ENCODE results near the gene ASIC2. TPM values are rescaled to one million over a fixed set of nuclear protein-coding genes. Genes with fewer than 3 reads are reported as not detected.

Gene ASIC2
- total RNA-seq, 2 experiments from 2014 or later: not detected

DNA sequence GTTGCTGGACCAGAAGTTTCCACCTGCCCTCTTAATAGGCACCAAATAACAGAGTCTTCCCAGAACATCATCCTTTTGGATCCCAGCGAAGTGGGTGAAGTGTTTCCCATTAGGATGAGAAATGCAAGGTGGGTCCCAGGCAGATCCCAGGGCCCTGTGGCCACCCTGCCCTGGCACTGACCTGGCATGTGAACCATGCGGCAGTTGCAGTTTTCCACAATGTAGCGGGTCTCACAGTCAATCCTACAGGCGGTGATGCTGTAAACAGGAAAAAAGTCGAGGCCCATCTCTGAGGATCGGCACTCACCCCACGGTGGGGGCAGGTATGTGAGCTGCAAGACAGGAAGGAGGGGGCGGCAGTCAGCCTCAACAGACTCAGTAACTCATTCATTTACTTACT is 265.0 kb downstream of the ASIC2 start:
- Mint-ChIP-seq H3K27ac (no peak overlapping the region), H3K9me3 (ENCODE audit: insufficient read depth) (no peaks in the 10 kb centered on the region), H3K36me3 (ENCODE audit: low read depth) (no peaks in the 10 kb centered on the region), H3K27me3 (ENCODE audit: low read depth) (peaks cover 18% of the 10 kb centered on the region), H3K4me1 (ENCODE audit: low read depth) (no peaks in the 10 kb centered on the region), H3K4me3 (no peak overlapping the region)
- CTCF ChIA-PET: interaction anchor here (3.0 kb wide), 1 partner anchor 30 kb away, joined by 8 read pairs; no protein-coding TSS in a partner anchor
- POLR2A ChIA-PET: no interaction called here
- DNase-seq: no peak
- no peak for ATAC-seq

DNA sequence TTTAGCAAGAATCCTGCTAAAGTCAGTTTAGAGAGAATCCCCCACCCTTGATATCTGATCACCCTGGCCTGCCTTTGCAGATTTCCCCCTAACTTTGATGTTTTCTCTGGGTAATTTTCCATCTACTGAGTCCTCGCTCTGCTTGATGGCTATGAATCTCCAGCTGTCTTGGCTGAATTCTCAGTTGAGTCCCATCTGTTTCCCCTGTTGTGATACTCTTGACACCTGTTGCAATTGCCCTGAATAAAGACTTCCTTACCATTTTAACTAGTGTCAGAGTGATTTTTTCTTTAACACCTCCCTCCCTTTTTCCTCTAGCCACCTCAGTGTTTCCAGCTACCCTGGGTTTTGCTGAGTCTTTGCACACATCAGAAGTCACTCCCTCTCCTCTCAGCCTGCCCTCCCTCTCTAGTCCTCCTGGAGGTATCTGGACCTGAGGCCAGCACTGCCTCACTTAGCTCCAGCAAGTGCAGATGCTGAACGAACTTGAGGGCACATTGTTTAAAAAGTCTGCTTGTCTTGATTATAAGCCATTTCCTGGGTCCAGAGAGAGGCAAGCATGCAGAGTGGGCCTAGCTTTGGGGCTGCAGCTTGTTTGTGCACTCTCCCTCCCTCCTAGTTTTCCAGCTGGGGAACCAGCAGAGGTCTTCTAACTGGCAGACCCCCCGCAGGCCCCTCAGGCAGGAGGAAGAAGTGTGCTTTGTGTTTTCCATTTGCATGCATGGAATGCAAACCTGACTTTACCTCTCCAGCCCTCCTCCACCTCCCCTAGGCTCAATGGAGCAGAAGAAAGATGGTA is 268.2 kb downstream of the ASIC2 start:
- ATAC-seq (no peak), DNase-seq (no peak)
- no peaks in the 10 kb centered on the region for H3K9me3 Mint-ChIP-seq (ENCODE audit: insufficient read depth)
- no peaks in the 10 kb centered on the region for H3K36me3 Mint-ChIP-seq (ENCODE audit: low read depth)
- no peak overlapping the region for H3K27ac Mint-ChIP-seq
- POLR2A ChIA-PET: no interaction called here
- peaks cover 3% of the 10 kb centered on the region for H3K27me3 Mint-ChIP-seq (ENCODE audit: low read depth)
- H3K4me3 Mint-ChIP-seq: no peak overlapping the region
- H3K4me1 Mint-ChIP-seq (ENCODE audit: low read depth): no peaks in the 10 kb centered on the region
- CTCF ChIA-PET: no interaction called here

DNA sequence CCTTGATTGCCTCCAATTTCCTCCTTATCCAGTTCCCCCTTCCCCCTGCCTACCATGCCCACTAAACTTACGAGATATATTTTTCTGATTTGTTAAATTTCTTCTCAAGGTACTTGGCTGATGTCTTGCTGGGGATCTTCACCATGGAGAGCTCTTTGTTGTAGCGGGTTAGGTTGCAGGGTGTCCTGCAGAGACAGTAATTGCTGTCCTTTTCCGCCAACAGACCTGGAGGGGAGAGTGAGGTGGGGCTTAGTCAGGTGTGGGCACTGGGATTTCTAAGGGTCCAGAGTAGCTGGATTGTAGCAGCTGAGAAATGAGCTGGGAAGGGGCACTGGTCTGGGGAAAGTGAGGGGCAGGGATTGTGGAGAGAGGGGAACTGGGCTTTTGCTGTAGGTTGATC is 269.3 kb downstream of the ASIC2 start:
- no peaks in the 10 kb centered on the region for H3K4me1 Mint-ChIP-seq (ENCODE audit: low read depth)
- no peak overlapping the region for H3K27ac Mint-ChIP-seq
- ATAC-seq: no peak
- ChIA-PET CTCF (no interaction called here), POLR2A (no interaction called here)
- H3K27me3 Mint-ChIP-seq (ENCODE audit: low read depth): peaks cover 3% of the 10 kb centered on the region
- no peaks in the 10 kb centered on the region for H3K9me3 Mint-ChIP-seq (ENCODE audit: insufficient read depth)
- no peak for DNase-seq
- H3K4me3 Mint-ChIP-seq: no peak overlapping the region
- no peaks in the 10 kb centered on the region for H3K36me3 Mint-ChIP-seq (ENCODE audit: low read depth)

DNA sequence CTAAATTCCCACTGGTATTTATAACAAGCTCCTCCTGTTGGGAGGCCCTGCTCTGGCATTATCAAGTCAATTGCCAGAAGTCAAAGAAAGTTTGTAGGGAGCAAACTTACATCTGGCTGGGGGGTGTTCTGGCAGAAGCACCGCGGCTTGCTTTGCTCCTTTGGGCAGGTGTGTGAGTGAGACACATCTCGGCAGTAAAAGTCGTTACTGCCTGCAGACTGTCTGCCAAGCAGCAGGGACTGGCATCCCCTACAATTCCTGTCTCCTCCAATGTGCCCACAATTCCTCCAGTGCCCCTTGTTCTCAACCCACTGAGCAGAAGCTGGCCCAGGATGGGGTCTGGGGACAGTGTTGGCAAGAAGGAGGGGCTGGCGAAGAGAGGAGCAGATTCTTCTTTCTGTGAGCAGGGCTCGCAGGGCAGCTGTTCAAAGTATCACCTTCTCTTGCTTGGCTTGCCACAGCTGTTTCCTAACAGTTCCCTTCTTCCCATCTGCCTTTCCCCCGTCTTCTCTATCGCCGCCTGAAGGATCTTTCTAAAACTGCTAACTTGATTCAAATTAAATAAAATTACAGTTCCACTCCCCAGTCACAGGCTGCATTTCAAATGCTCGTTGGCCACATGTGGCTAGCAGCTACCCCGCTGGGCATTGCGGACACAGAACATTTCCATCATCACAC is 271.2 kb downstream of the ASIC2 start:
- Mint-ChIP-seq H3K4me3 (no peak overlapping the region), H3K27me3 (ENCODE audit: low read depth) (peaks cover 3% of the 10 kb centered on the region), H3K9me3 (ENCODE audit: insufficient read depth) (no peaks in the 10 kb centered on the region), H3K36me3 (ENCODE audit: low read depth) (no peaks in the 10 kb centered on the region), H3K4me1 (ENCODE audit: low read depth) (no peaks in the 10 kb centered on the region), H3K27ac (no peak overlapping the region)
- POLR2A ChIA-PET: no interaction called here
- CTCF ChIA-PET: interaction anchor here (1.3 to 1.9 kb wide), 2 partner anchors 16 to 24 kb away, joined by 4 to 5 read pairs; no protein-coding TSS in a partner anchor
- ATAC-seq: no peak
- DNase-seq: no peak

GRCh38 chr17:33019161-33019890 is 273.8 kb downstream of the ASIC2 start:
- no peak for ATAC-seq
- ChIA-PET POLR2A (no interaction called here), CTCF (no interaction called here)
- Mint-ChIP-seq H3K27me3 (ENCODE audit: low read depth) (no peaks in the 10 kb centered on the region), H3K27ac (no peak overlapping the region), H3K9me3 (ENCODE audit: insufficient read depth) (no peaks in the 10 kb centered on the region), H3K4me1 (ENCODE audit: low read depth) (no peaks in the 10 kb centered on the region), H3K4me3 (no peak overlapping the region), H3K36me3 (ENCODE audit: low read depth) (no peaks in the 10 kb centered on the region)
- no peak for DNase-seq

DNA sequence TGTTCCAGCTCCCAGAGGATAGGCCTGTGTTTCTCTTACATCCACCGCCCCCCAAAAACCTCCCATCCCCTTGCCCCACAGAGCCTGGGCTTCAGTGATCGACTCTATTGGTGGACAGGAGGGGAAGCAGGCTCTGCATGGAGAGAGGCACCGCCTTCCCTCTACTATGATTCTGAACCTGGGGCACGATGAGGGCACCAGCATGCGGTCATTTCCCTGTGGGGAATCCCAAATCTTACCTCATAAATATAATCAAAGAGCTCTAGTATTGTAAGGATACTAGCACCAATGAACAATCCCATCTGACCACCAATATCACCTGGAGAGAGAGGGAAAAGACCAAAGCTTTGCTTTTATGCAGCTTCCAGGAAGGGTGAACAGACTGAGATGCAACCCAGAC is 275.7 kb downstream of the ASIC2 start:
- DNase-seq (no peak), ATAC-seq (no peak)
- H3K27ac Mint-ChIP-seq: no peak overlapping the region
- POLR2A ChIA-PET: no interaction called here
- no peaks in the 10 kb centered on the region for H3K4me1 Mint-ChIP-seq (ENCODE audit: low read depth)
- CTCF ChIA-PET: no interaction called here
- H3K9me3 Mint-ChIP-seq (ENCODE audit: insufficient read depth): no peaks in the 10 kb centered on the region
- no peak overlapping the region for H3K4me3 Mint-ChIP-seq
- H3K27me3 Mint-ChIP-seq (ENCODE audit: low read depth): no peaks in the 10 kb centered on the region
- H3K36me3 Mint-ChIP-seq (ENCODE audit: low read depth): no peaks in the 10 kb centered on the region

GRCh38 chr17:33016920-33017319 is 276.2 kb downstream of the ASIC2 start:
- no peaks in the 10 kb centered on the region for H3K4me1 Mint-ChIP-seq (ENCODE audit: low read depth)
- ATAC-seq: no peak
- ChIA-PET CTCF (no interaction called here), POLR2A (no interaction called here)
- H3K27me3 Mint-ChIP-seq (ENCODE audit: low read depth): no peaks in the 10 kb centered on the region
- no peak overlapping the region for H3K4me3 Mint-ChIP-seq
- DNase-seq: no peak
- no peaks in the 10 kb centered on the region for H3K9me3 Mint-ChIP-seq (ENCODE audit: insufficient read depth)
- H3K36me3 Mint-ChIP-seq (ENCODE audit: low read depth): no peaks in the 10 kb centered on the region
- H3K27ac Mint-ChIP-seq: no peak overlapping the region

DNA sequence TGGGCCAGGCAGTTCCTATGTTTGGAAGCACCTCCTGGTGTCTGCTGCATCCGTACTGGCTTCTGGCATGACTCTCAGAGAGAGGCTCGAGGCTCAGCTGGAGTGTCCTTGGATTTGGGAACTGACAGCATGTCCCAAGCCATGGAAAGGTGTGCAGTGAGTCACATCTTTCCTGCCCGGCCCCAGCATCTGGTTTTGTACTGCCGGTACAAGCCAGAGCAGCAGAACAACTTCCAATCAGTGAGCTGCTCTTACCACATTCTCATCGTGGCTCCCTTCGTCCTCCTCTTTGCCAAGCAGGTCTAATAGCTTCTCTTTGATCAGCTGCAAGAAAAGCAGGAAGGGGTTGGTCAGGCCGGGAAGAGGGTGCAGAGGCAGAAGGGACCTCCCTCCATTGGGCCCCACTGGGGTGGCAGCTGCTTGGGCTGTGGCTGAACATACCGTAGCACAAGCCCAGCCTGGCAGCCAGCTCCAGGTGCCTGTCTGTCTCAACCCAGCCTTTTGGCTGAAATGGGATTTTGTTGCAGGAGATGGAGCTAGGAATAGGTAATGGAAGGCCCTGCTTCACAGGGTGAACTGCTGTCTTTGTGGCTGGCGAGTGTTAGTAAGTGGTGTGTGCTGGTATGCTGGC is 277.3 kb downstream of the ASIC2 start:
- no peaks in the 10 kb centered on the region for H3K27me3 Mint-ChIP-seq (ENCODE audit: low read depth)
- no peaks in the 10 kb centered on the region for H3K4me1 Mint-ChIP-seq (ENCODE audit: low read depth)
- no peaks in the 10 kb centered on the region for H3K36me3 Mint-ChIP-seq (ENCODE audit: low read depth)
- ATAC-seq (no peak), DNase-seq (no peak)
- ChIA-PET POLR2A (no interaction called here), CTCF (no interaction called here)
- no peak overlapping the region for H3K4me3 Mint-ChIP-seq
- no peaks in the 10 kb centered on the region for H3K9me3 Mint-ChIP-seq (ENCODE audit: insufficient read depth)
- H3K27ac Mint-ChIP-seq: no peak overlapping the region

- H3K36me3 Mint-ChIP-seq (ENCODE audit: low read depth): no peaks in the 10 kb centered on the region
- ChIA-PET POLR2A (no interaction called here), CTCF (no interaction called here)
Observed at GRCh38 chr17:33014751-33015150, 278.3 kb downstream of the ASIC2 start.

DNA sequence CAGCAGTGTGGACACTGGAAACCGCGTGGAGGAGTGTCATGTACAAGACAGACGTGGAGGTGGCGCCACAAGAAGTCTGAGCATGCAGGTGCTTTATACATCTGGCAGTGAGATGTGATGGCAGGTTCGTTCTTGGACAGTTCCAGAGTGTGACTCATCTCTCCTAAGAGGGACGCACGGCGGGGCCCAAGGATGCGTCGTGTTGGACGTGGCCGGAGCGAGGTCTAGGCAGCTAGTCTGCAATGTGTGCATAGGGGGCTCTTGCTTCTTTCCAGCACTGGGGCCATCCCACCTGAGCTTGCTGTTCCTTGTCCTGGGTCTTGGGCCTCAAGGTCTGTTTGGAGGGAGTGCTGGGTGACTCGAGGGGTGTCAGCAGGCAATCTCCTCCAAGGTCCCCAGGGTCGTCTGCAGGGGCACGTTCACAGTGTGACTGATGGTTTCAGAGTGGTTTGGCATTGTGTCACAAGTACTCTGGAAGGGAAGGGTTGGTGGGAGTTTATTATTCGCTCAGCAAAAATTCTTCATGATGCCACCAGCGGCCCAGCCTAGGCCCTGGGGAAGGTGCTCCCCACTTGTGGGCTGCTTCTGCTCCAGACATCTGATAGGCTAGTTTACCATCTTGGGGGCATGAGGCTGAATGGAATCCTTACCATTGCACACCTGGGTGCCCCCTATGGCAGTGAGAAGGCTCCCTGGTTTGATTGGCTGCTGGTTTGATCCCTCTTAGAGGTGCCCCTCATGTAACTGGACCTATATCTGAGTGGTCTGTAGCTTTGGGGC is 279.3 kb downstream of the ASIC2 start:
- H3K36me3 Mint-ChIP-seq (ENCODE audit: low read depth): no peaks in the 10 kb centered on the region
- no peaks in the 10 kb centered on the region for H3K9me3 Mint-ChIP-seq (ENCODE audit: insufficient read depth)
- ATAC-seq (no peak), DNase-seq (no peak)
- H3K27me3 Mint-ChIP-seq (ENCODE audit: low read depth): no peaks in the 10 kb centered on the region
- POLR2A ChIA-PET: no interaction called here
- H3K4me1 Mint-ChIP-seq (ENCODE audit: low read depth): no peaks in the 10 kb centered on the region
- H3K4me3 Mint-ChIP-seq: no peak overlapping the region
- CTCF ChIA-PET: no interaction called here
- no peak overlapping the region for H3K27ac Mint-ChIP-seq

More at GRCh38 chr17:33014751-33015150, 278.3 kb downstream of the ASIC2 start:
- H3K27me3 Mint-ChIP-seq (ENCODE audit: low read depth): no peaks in the 10 kb centered on the region
- no peak overlapping the region for H3K27ac Mint-ChIP-seq
- H3K9me3 Mint-ChIP-seq (ENCODE audit: insufficient read depth): no peaks in the 10 kb centered on the region
- no peaks in the 10 kb centered on the region for H3K4me1 Mint-ChIP-seq (ENCODE audit: low read depth)
- no peak overlapping the region for H3K4me3 Mint-ChIP-seq
- DNase-seq (no peak), ATAC-seq (no peak)

GRCh38 chr17:33012522-33013033 is 280.5 kb downstream of the ASIC2 start:
- no peaks in the 10 kb centered on the region for H3K9me3 Mint-ChIP-seq (ENCODE audit: insufficient read depth)
- H3K27me3 Mint-ChIP-seq (ENCODE audit: low read depth): no peaks in the 10 kb centered on the region
- no peaks in the 10 kb centered on the region for H3K4me1 Mint-ChIP-seq (ENCODE audit: low read depth)
- ChIA-PET CTCF (no interaction called here), POLR2A (no interaction called here)
- H3K36me3 Mint-ChIP-seq (ENCODE audit: low read depth): no peaks in the 10 kb centered on the region
- H3K4me3 Mint-ChIP-seq: no peak overlapping the region
- no peak for DNase-seq
- no peak overlapping the region for H3K27ac Mint-ChIP-seq
- ATAC-seq: no peak

Data from activated CD8-positive, alpha-beta T cell treated with anti-CD3 and anti-CD28 coated beads, Interleukin-2, amount 10 ng/mL, durations not matched to agents 7 days and 5 days (primary cell).